ENCODE measurements around the gene MARCKS. TPM values are rescaled to one million over a fixed set of nuclear protein-coding genes. Genes with fewer than 3 reads are reported as not detected.

The MARCKS gene, protein sequence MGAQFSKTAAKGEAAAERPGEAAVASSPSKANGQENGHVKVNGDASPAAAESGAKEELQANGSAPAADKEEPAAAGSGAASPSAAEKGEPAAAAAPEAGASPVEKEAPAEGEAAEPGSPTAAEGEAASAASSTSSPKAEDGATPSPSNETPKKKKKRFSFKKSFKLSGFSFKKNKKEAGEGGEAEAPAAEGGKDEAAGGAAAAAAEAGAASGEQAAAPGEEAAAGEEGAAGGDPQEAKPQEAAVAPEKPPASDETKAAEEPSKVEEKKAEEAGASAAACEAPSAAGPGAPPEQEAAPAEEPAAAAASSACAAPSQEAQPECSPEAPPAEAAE
- polyA plus RNA-seq (ENCODE audit: insufficient read length in 3 of 3), result 100 to 1,000 TPM; 261 to 271 (median 264) TPM

DNA sequence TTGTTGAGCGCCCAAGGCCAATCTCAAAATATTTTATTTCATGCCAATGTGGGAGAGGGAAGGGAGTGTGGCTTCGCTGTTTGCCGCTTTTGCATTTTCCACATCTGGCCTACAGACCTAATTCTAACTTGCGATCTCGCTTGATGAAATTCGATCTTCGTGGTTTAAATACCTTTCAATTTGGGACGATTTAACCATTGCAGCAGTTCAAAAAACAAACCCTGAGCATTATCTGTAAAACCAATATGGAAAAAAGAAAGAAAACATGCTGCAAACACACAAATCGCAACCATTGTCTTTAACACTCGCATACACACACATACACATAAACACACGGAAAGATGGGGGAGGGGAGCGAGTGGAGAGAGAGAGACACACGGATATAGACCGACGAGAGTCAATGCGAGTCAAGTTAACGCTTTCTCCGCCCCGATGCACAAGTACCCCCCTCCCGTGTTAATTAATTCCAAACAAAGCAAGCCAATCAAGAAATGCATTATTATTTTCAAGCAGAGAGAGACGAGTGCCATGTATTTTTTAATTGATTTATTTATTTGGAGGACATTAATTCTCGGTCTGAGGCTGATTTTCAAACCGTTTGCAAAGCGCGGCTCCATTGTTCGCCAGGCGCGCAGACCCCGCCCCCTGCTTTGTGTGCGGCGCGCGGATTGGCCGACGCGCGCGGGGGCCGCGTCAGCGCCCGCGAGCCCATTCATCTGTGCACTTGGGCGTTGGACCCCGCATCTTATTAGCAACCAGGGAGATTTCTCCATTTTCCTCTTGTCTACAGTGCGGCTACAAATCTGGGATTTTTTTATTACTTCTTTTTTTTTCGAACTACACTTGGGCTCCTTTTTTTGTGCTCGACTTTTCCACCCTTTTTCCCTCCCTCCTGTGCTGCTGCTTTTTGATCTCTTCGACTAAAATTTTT, at the start of gene MARCKS:
TSS of gene MARCKS (plus strand) at position 721 of the 931 bp plus-strand sequence. CDS start 401 bp downstream, outside the sequence.
- peak; percentile 85 to 89 (median 88) for DNase-seq (ENCODE audit: low read depth in 3 of 3, low spot score in 2 of 3)

DNA sequence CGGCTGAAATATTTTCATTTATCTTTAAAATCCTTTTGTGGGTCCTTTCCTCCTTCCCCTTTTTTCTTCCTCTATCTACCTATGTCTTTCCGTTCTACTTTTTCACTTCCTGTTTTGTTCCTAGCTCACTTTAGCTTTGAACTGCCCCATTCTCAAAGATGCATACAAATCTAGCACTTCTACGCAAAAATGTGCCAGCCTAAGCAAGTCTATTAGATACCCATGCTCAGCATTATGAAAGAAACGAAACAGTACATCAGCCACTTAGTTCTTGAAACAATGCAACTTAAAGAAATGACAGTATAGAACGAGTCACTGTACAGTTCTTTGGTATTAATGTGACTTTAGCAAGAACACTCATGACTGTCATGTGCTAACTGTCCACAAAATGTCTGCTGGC, 47.3 kb upstream of the MARCKS start:
- DNase-seq (ENCODE audit: low read depth in 3 of 3, low spot score in 2 of 3), result no peak

DNA sequence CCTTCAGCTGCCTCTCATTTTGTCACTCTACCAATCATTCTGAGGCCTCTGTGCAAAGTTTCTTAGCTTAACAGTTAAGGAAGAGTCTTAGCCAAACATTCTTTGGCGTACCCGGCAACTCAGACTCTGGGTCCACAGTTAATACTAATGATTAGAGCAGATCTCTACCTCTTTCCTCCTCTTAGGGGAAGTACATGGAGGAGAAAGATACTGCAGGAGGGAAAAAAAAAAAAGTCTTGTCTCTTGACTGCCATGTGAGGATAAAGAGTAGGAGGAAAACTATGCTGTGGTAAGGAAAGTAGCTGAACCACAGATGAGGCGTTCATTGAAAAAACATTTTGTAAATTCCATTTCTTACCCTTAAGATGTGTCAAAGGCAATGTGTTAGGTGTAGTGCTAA, 44.0 kb upstream of the MARCKS start:
- DNase-seq (ENCODE audit: low read depth in 3 of 3, low spot score in 2 of 3), result no peak

DNA sequence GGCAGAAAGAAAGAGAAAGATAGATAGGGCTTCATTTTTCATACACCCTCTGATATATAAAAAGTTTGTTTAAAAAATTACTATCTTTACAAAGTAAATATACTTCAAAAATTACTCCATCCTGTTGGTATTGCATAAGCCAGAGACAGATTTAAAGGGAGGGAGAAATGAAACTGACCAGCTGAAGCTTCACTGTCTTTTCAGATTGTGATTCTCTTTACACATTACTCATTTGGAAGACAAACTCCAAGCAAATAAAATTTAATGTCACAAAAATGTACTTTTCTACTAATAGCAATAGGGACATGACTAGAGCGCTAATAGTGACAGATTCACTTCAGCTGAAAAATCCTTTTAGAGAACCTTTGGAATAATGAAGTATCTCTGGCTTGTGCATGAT, 38.6 kb upstream of the MARCKS start:
- DNase-seq (ENCODE audit: low read depth in 3 of 3, low spot score in 2 of 3), result no peak

DNA sequence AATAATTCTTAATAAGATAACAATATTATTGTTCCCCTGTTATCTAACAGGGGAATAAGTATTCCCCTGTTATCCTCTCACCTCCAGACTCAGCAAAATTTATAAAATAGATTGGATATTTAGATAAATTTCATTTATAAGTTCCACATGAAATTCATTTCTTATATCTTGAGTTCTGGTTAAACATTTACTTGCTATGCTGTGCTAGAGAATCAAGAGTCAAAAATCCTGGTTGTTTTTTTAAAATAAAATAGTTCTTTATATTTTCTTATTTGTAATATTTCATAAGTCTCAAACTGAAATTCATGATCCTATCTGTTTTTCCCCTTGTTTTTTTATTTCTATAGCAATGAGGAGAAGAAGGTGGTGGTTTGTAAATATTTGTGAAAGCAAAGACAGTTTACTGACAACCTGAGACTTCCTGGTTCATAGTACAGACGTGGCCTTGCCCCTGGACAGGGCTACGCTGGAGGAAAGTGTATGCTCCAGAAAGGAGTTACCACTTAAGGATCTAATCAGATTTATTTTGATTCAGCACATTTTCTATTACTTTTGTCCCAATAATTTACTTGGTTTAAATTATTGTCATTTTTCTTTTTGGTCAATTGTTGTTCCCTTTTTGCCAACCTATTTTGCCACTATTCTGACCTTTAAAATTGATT, 37.8 kb upstream of the MARCKS start:
- DNase-seq (ENCODE audit: low read depth in 3 of 3, low spot score in 2 of 3), result no peak

DNA sequence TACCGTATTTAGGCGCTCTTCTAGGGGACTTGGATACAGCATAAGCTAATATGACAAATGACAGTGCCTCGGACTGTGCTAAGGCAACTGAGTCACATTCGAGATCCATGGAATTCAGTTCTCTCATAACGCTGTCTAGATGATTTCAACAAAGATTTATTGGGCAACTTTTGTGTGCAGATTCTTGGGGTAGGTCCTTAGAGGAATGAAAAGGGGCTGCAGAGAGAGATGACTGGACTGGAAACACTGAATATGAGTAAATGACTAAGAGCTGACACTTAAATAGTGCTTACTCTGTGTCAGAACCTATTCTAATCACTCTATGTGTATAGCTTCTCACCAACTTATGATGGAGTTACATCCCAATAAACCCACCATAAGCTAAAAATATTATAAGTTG, 36.4 kb upstream of the MARCKS start:
- DNase-seq (ENCODE audit: low read depth in 3 of 3, low spot score in 2 of 3), result no peak

DNA sequence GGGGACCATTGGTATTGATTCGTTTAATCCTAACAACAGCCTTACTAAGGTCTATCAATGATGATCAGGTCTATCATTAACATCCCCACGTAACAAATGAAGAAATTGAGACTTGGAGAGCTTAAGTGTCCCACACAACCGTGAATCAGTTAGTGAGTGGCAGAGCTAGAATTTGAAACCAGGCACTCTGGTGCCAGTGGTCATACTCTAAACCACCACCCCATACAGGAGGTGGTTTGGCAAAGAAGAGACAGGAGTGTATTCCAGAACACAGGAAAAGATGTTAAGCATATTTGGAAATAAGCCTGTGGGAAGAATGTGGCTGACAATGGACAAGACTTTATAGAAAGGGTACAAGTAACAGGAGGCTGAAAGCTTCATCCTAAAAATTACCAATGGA, 35.7 kb upstream of the MARCKS start:
- no peak for DNase-seq (ENCODE audit: low read depth in 3 of 3, low spot score in 2 of 3)

DNA sequence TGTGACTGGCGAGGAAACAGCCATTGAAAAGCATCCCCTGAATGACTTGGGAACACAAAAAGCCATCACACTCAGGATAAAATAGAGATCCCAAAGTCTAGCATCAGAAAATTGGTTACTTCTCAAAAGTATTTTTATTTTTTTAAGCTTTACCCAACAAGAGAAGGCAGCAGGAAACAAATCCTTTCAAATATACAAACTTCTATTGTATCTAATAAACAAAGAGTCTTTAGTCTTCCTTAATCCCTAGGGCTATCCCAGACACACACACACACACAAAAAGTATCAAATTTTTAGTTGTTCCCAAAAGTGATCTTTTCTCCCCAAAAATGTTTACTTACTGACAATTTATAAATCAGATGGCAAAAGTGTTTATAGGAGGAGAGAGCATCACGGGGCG, 33.2 kb upstream of the MARCKS start:
- no peak for DNase-seq (ENCODE audit: low read depth in 3 of 3, low spot score in 2 of 3)

DNA sequence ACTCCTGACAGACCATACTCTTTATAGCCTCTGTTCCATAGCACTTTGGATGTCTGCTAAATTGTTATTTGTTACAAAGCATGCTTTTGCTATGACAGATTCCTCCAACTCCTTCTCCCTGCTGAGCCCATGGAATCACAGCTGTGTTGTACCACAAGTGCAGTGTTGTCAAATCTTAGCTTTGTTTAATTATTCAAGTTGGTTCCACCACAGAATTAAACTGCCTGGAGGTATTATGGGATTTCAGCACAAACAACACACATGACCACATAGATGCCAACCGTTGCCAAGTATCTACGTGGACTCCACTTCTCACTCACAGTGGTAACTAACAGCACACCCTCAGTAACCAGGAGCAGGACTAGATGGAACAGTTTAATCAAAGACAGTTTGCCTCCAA, 32.7 kb upstream of the MARCKS start:
- DNase-seq (ENCODE audit: low read depth in 3 of 3, low spot score in 2 of 3), result no peak

DNA sequence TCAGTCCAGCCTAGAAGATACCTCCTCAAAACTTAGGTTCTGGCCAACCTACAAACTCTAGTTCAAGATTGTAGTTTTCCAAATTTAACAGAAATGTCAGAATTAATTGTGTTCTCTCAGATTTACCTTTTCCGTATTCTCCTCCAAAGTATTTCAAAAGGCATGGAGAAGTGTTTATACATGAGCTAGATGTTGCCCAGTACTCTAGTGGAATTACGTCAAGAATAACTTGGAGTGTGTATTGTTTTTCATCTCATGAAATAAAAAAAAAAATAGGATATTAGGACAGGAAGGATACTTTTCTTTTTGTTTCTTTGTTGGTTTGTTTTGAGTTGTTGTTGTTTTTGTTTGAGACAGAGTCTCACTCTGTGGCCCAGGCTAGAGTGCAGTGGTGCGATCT, 32.3 kb upstream of the MARCKS start:
- no peak for DNase-seq (ENCODE audit: low read depth in 3 of 3, low spot score in 2 of 3)

DNA sequence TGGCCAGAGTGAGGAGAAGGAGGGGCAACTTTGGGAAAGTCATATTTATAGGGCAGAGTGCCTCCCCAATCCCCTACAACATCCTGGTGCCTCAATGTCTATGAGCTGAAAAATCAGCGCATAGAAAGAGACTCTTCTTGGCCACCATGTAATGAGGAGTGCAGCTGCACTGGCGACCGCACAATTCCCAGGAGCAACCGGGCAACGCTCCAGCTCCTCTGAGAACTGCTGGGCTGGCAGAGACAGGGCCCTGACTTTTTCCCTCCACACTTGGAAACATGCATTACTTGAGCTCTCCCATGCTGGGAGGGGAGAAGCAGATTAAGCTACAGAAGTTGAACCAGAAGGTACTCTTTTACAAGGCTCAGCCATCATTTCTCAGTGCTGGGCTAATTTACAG, 31.4 kb upstream of the MARCKS start:
- no peak for DNase-seq (ENCODE audit: low read depth in 3 of 3, low spot score in 2 of 3)

DNA sequence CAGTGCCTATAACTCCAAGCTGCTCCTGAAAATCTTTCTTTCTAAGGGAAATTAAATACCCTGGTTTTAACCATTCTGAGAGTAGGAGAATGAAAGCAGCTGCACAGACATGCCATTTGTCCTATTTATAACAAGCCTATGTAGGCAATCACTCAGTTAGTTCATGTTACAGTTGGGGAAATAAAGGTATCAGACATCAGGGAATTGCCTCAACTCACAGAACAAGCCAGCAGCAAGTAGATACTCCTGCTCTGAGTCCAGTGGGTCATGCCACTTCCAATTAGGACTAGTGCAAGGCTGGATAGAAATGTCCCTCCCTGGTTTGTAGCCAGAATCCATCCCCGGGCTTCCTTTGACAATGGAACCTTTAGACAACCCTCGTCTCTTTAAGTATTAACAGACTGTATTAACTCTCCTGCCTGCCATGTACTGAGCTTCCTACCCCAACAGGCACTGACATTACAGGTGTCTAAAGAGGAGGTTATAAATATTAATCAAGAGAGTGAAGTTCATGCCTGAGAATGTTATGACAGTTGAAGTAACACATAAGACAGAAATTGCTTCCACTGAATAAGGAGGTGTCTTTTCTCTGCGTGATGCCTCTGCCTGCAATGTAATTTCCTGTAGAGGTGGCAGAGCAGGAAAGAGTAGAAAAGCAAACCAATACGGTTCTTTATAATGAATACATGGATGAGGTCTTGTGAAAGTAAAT, 28.0 kb upstream of the MARCKS start:
- DNase-seq (ENCODE audit: low read depth in 3 of 3, low spot score in 2 of 3), result no peak

DNA sequence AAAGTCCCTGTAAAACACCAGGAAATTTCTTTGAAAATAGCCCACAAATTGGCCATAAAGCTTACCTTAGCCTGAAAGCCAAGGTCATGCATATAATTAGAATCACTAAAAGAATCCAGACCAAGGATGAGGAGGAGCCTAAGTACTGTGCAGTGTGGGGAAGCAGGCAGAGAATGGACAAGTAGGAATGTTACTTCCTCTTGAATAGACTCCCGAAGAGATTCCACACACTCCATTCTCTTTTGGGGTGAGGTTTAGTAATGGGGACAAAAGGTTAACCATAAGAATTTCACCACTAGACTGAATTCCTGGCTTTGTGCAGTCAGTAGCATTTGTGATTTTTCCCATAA, 27.5 kb upstream of the MARCKS start:
- no peak for DNase-seq (ENCODE audit: low read depth in 3 of 3, low spot score in 2 of 3)

DNA sequence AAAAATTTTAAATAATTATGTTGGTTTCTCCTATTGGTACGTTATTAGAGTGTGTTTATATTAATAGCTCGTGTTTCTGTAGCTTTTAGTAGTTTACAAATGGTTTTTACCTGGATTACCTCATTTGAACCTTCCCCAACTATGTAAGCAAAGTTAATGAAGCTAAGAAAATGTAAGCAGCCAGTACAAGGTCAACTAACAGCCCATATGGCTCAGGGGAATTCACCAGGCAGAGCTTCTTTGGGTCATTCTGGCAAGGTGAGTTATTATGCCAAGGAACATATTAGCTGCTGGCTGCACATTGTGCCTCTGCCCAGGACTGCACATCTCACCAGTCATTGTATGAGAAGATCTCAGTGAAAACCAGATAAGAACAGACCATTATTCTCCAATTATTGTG, 27.0 kb upstream of the MARCKS start:
- no peak for DNase-seq (ENCODE audit: low read depth in 3 of 3, low spot score in 2 of 3)

DNA sequence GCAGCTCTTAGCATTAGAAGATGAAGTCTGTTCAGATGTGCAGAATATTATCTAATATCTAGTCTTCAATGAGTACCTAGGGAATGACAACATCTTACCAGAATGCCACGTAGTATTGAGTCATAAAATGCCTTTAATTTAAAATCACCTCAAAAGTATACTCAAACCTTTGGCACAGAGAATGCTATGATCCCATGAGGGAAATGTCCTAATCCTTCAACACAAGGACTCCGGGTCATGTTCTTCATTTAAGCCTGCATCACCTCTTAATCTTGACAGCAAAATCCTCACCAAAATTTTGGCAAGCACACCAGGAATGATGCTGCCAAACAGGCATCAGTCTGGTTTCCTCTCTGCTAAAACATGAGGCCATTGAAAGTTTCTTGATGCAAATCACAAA, 23.6 kb upstream of the MARCKS start:
- DNase-seq (ENCODE audit: low read depth in 3 of 3, low spot score in 2 of 3), result no peak

DNA sequence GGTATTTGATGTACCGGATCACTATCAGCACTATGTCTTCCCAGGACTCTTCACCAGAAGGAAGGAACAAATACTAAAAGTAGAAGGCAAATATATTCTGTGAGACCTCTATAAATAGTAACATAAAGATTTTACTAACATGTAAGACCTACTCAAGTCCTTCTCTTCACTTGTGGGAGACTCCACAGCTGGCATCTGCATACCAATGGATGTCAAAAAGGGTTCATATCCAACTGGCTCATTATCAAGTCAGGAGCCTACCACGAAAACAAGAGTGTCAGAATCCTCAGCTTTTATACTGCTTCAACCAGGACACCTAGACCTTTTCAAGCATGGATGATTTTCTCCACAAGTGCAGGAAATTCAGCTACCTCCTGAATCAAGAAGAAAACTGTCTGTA, 20.0 kb upstream of the MARCKS start:
- no peak for DNase-seq (ENCODE audit: low read depth in 3 of 3, low spot score in 2 of 3)

DNA sequence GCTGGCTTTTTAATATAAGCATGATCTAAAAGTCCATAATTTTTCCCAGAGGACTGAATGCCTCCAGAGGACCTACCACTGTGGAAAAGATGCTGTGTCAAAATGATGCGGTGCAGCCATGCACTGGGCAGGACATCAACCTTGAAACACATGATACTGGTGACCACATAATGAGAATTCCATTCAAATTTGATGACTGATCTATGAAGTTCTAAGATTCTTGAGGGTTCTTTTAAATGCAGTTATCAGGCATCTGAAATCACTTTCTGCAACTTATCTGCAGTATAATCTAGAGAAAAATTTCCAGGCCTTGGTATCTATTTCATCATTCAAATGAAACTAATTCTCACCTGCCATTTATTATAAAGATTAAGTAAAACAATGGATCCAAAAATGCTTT, 15.0 kb upstream of the MARCKS start:
- DNase-seq (ENCODE audit: low read depth in 3 of 3, low spot score in 2 of 3), result no peak

DNA sequence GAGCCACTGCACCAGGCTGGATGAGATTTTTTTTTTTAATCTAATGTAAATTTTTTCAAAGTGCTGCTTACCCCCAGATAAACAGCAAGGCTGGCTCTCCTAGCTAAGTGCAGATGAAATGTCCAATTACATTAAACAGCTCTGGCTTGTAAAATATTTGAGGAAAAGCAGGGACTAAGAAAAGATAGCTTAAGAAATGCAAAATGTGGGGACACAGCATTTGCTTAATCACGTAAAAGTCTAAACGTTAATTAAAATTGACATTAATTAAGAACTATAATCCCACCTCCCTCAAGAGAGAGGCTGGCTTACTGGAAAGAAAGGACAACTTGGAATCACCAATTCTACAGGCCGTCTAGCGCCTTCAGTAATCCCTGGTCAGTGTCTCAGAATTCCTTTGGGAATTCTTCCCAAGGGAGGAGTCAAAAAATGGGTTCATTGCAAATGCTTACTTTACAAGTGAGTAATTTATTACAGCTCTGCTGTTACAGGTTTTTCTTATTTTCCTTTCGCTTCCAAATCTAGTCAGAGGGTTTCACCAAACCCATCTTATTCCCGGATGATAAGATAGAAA, 13.6 kb upstream of the MARCKS start:
- no peak for DNase-seq (ENCODE audit: low read depth in 3 of 3, low spot score in 2 of 3)

DNA sequence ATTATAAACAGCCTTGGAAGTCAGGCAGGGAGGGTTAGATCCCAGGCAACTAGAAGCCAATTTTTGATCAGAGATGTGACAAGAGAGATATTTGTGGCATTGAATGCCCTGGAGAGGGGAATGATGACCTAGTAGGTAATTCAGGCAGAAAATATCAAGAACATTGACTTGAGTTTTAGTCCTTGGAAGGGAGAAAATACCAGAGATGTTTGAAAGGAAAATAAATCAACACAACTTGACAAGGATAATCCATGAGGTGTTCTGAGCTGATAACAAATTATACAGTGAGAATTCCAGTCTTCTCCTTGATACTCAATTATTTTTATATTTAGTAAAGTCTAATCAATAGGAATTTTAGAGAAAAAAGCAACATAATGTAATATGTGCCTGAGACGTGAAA, 10.6 kb upstream of the MARCKS start:
- DNase-seq (ENCODE audit: low read depth in 3 of 3, low spot score in 2 of 3), result no peak

DNA sequence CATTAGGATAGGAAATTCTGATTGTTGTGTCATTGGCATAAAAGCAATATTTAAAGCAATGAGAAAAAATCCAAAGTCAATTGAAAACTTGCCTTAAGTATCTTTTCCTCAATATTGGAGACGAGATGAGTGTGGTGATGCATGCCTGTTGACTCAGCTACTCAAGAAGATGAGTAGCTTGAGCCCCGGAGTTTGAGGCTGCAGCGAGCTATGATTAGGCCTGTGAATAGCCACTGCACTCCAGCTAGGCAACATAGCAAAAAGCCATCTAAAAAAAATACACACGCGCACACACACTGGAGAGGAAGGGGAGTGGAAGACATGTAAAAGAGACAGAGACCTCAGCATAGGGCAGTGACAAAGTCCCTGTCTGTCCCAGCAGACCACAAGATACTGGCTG, 9.7 kb upstream of the MARCKS start:
- DNase-seq (ENCODE audit: low read depth in 3 of 3, low spot score in 2 of 3), result no peak

DNA sequence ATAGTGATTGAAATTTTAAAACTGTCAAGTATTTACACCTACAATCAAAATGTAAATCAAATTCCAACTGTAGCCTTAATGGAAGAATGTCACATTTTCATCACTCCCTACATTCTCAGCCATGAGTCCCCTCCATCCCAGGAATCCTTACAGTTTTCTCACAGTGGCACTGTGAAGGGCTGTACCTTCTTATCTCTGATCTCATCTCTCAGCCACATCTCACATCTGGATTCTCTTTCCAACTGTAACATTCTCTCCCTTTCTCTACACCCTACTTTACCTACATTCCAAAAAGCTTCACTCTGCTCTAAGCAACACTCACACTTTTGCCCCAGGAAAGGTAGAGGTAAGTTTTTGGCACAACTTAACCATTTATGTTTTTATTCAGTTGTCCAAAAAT, 8.9 kb upstream of the MARCKS start:
- DNase-seq (ENCODE audit: low read depth in 3 of 3, low spot score in 2 of 3), result no peak
